ENCODE results near the gene NIPBL.

NIPBL gene

GRCh38 chr5:37029436-37029835, 152.9 kb downstream of the NIPBL start:
- Histone ChIP-seq H3K36me3 (ENCODE audit: low read depth) (peaks cover 72% of the 10 kb centered on the region), H3K4me3 (ENCODE audit: severe bottlenecking) (no peak overlapping the region)

GRCh38 chr5:37034955-37035354, 158.4 kb downstream of the NIPBL start:
- DNase-seq (ENCODE audit: low spot score) (no peak), ATAC-seq (ENCODE audit: low read depth) (no peak)
- no peak for TF ChIP-seq CTCF (IDR thresholded peaks at IDR 0.05; ENCODE audit: poor library complexity, severe bottlenecking)

More at GRCh38 chr5:37029436-37029835, 152.9 kb downstream of the NIPBL start:
- H3K27ac ChIP-seq (ENCODE audit: poor library complexity, severe bottlenecking) = no peak overlapping the region
- no peak for ATAC-seq (ENCODE audit: low read depth)
- no peak for DNase-seq (ENCODE audit: low spot score)
- H3K4me1 ChIP-seq (ENCODE audit: insufficient read depth, poor library complexity, severe bottlenecking) = no peaks in the 10 kb centered on the region
- no peaks in the 10 kb centered on the region for H3K9me3 ChIP-seq (ENCODE audit: severe bottlenecking)
- no peak for TF ChIP-seq CTCF (IDR thresholded peaks at IDR 0.05; ENCODE audit: poor library complexity, severe bottlenecking)
- H3K27me3 ChIP-seq (ENCODE audit: insufficient read depth, poor library complexity, severe bottlenecking) = no peaks in the 10 kb centered on the region

DNA sequence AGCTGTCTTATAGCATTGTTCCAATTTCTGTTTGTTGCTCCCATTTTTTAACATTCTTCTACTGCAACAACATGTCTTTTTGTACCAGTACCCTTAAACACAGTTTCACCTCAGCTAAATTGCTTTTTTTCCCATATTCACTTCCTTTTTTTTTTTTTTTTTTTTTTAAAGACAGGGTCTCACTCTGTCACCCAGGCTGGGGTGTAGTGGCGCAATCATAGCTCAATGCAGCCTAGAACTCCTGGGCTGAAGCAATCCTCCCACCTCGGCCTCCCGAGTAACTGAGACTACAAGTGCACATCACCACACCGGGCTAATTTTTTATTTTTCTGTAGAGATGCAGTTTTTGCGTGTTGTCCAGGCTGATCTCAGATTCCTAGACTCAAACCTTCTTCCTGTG, 161.3 kb downstream of the NIPBL start:
- H3K4me3 ChIP-seq (ENCODE audit: severe bottlenecking) = no peak overlapping the region

More at GRCh38 chr5:37034955-37035354, 158.4 kb downstream of the NIPBL start:
- Histone ChIP-seq H3K9me3 (ENCODE audit: severe bottlenecking) (no peaks in the 10 kb centered on the region), H3K27me3 (ENCODE audit: insufficient read depth, poor library complexity, severe bottlenecking) (no peaks in the 10 kb centered on the region), H3K27ac (ENCODE audit: poor library complexity, severe bottlenecking) (no peak overlapping the region), H3K4me3 (ENCODE audit: severe bottlenecking) (no peak overlapping the region), H3K36me3 (ENCODE audit: low read depth) (peaks cover 53% of the 10 kb centered on the region), H3K4me1 (ENCODE audit: insufficient read depth, poor library complexity, severe bottlenecking) (no peaks in the 10 kb centered on the region)

GRCh38 chr5:37039824-37040223, 163.3 kb downstream of the NIPBL start:
- Histone ChIP-seq H3K27me3 (ENCODE audit: insufficient read depth, poor library complexity, severe bottlenecking) (no peaks in the 10 kb centered on the region), H3K36me3 (ENCODE audit: low read depth) (peaks cover 50% of the 10 kb centered on the region), H3K9me3 (ENCODE audit: severe bottlenecking) (no peaks in the 10 kb centered on the region), H3K4me1 (ENCODE audit: insufficient read depth, poor library complexity, severe bottlenecking) (no peaks in the 10 kb centered on the region), H3K4me3 (ENCODE audit: severe bottlenecking) (no peak overlapping the region), H3K27ac (ENCODE audit: poor library complexity, severe bottlenecking) (no peak overlapping the region)
- TF ChIP-seq CTCF (IDR thresholded peaks at IDR 0.05; ENCODE audit: poor library complexity, severe bottlenecking) = no peak
- ATAC-seq (ENCODE audit: low read depth) (no peak), DNase-seq (ENCODE audit: low spot score) (no peak)

More for the DNA sequence above, 161.3 kb downstream of the NIPBL start:
- Histone ChIP-seq H3K9me3 (ENCODE audit: severe bottlenecking) (no peaks in the 10 kb centered on the region), H3K4me1 (ENCODE audit: insufficient read depth, poor library complexity, severe bottlenecking) (no peaks in the 10 kb centered on the region), H3K36me3 (ENCODE audit: low read depth) (peaks cover 40% of the 10 kb centered on the region), H3K27ac (ENCODE audit: poor library complexity, severe bottlenecking) (no peak overlapping the region), H3K27me3 (ENCODE audit: insufficient read depth, poor library complexity, severe bottlenecking) (no peaks in the 10 kb centered on the region)
- ATAC-seq (ENCODE audit: low read depth) (no peak), DNase-seq (ENCODE audit: low spot score) (no peak)
- TF ChIP-seq CTCF (IDR thresholded peaks at IDR 0.05; ENCODE audit: poor library complexity, severe bottlenecking) = no peak

DNA sequence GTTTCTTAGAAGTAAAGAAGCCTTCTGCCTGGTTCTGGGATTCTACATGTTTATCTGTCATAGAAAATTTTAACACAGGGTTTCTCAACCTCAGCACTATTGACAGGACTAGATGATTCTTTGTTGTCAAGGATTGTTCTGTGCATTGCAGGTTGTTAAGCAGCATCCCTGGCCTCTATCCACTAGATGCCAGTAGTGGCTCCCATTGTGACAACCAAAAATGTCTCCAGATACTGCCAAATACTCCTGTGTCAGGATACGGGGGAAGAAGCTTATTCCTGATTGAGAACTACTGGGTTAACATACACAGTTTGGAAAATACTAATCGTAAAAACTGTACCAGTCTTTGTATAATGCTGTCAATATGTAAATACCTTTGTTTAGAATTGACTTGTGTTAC, 167.1 kb downstream of the NIPBL start:
- DNase-seq (ENCODE audit: low spot score) = no peak
- H3K9me3 ChIP-seq (ENCODE audit: severe bottlenecking) = no peaks in the 10 kb centered on the region
- H3K4me1 ChIP-seq (ENCODE audit: insufficient read depth, poor library complexity, severe bottlenecking) = no peaks in the 10 kb centered on the region
- H3K27ac ChIP-seq (ENCODE audit: poor library complexity, severe bottlenecking) = no peak overlapping the region
- H3K36me3 ChIP-seq (ENCODE audit: low read depth) = peaks cover 67% of the 10 kb centered on the region
- TF ChIP-seq CTCF (IDR thresholded peaks at IDR 0.05; ENCODE audit: poor library complexity, severe bottlenecking) = no peak
- ATAC-seq (ENCODE audit: low read depth) = peak; percentile 51; the same call in 1 of the 3 replicates
- no peak overlapping the region for H3K4me3 ChIP-seq (ENCODE audit: severe bottlenecking)
- no peaks in the 10 kb centered on the region for H3K27me3 ChIP-seq (ENCODE audit: insufficient read depth, poor library complexity, severe bottlenecking)
